ENCODE data around the gene TRPV5.

DNA sequence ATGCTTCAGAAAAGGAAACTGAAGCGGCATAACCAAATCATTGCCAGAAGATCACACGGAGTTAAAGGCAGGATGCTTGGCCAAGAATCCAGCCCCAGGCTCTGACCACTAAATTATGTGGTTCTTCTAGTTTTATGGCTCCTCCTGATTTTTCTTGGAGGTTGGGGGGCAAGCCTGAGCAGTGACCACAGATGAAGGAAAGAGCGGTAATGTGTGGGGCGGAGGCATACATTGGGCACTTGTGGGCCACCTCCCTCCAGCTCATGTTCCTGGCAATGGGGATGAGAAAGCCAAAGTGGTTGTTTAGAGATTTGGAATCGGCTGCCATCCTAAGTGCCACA lies 51.2 kb downstream of the TRPV5 start:
- TF ChIP-seq, protein P1, sequence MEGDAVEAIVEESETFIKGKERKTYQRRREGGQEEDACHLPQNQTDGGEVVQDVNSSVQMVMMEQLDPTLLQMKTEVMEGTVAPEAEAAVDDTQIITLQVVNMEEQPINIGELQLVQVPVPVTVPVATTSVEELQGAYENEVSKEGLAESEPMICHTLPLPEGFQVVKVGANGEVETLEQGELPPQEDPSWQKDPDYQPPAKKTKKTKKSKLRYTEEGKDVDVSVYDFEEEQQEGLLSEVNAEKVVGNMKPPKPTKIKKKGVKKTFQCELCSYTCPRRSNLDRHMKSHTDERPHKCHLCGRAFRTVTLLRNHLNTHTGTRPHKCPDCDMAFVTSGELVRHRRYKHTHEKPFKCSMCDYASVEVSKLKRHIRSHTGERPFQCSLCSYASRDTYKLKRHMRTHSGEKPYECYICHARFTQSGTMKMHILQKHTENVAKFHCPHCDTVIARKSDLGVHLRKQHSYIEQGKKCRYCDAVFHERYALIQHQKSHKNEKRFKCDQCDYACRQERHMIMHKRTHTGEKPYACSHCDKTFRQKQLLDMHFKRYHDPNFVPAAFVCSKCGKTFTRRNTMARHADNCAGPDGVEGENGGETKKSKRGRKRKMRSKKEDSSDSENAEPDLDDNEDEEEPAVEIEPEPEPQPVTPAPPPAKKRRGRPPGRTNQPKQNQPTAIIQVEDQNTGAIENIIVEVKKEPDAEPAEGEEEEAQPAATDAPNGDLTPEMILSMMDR (IDR thresholded peaks at IDR 0.05), result no peak
- TF ChIP-seq POLR2A (IDR thresholded peaks at IDR 0.05) (no peak), EP300 (IDR thresholded peaks at IDR 0.05) (no peak)
